PC-9 (cell line): ENCODE data around the gene DYNLRB1.

ENCODE experiments used
- EZH2 ChIP-seq: fragments of 200-600 bp; sonication (generic); IDR thresholded peaks from 2 replicates; pipeline ENCODE4 v1.8.0; 2017; ENCODE audit warnings: antibody characterized with exemption, low read depth
- TF ChIP-seq, protein P1 (sequence below): fragments of 200-600 bp; sonication (generic); conservative IDR thresholded peaks from 2 replicates; pipeline ENCODE4 v1.6.1; 2017; ENCODE audit warnings: mixed run types, antibody characterized with exemption, mild to moderate bottlenecking, moderate library complexity

DNA sequence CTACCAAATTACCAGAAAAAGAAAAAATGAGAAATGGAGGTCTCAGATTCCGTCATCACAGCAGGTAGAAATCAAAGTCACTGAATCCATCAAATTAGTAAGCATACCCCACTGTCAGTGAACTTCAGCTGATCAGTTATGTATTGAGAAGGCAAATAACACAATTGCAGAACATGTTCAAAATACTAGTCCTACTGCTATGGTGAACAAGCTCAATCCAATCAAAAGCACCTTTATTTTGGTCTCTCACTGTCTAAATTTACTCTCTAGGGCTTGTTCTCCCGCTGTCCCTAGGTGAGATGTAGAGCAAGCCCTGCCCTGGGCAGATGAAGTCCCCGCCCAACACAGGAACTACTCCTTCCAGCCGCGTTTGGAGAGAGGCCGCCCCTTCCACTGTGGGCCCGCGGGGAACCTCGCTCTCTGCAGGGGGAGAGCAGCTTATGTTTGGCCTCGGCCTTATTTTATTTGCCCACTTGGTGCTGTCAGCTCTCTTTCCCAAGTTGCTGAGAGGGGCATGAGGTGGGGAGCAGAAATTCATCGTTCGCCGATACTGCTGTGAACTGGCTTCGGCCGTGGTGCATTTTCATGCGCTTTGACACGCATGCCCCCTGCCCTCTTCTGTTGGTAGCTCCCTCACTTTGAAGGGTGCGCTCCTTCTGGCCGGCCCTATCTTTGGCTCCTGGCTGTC, 28.0 kb downstream of the DYNLRB1 start:
- TF ChIP-seq, protein P1, sequence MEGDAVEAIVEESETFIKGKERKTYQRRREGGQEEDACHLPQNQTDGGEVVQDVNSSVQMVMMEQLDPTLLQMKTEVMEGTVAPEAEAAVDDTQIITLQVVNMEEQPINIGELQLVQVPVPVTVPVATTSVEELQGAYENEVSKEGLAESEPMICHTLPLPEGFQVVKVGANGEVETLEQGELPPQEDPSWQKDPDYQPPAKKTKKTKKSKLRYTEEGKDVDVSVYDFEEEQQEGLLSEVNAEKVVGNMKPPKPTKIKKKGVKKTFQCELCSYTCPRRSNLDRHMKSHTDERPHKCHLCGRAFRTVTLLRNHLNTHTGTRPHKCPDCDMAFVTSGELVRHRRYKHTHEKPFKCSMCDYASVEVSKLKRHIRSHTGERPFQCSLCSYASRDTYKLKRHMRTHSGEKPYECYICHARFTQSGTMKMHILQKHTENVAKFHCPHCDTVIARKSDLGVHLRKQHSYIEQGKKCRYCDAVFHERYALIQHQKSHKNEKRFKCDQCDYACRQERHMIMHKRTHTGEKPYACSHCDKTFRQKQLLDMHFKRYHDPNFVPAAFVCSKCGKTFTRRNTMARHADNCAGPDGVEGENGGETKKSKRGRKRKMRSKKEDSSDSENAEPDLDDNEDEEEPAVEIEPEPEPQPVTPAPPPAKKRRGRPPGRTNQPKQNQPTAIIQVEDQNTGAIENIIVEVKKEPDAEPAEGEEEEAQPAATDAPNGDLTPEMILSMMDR: no peak
- no peak for TF ChIP-seq EZH2
